Activated CD8-positive, alpha-beta T cell treated with anti-CD3 and anti-CD28 coated beads for 36 hours (primary cell): ENCODE results near the gene PGBD2. TPM values are rescaled to one million over a fixed set of nuclear protein-coding genes. Genes with fewer than 3 reads are reported as not detected.
A peak's percentile ranks its signal among the peaks of the same experiment; 100 is the strongest.

Experiments
- ATAC-seq: fragments of 200-7000 bp; cut with Tn5 transposase; one replicate; pipeline ENCODE4 v1.10.0; 2021; ENCODE audit warnings: mild to moderate bottlenecking, moderate library complexity
- CTCF ChIA-PET: fragments of 350-600 bp; sonication (Branson Sonifier 250); formaldehyde crosslinking; loops from one replicate; lab custom pipeline; 2021; ENCODE audit warnings: antibody characterized with exemption; lab: Charles Lee
- POLR2A ChIA-PET: fragments of 350-600 bp; sonication (Branson Sonifier 250); formaldehyde crosslinking; loops from one replicate; lab custom pipeline; 2021; ENCODE audit warnings: antibody characterized with exemption; lab: Charles Lee
- DNase-seq: peaks from one replicate; pipeline ENCODE4 v3.0.0-alpha.2; 2020
- H3K27ac Mint-ChIP-seq: one replicate; pipeline ENCODE4 v1.8.0; 2021; ENCODE audit warnings: mild to moderate bottlenecking, mixed read lengths
- H3K27me3 Mint-ChIP-seq: one replicate; pipeline ENCODE4 v1.8.0; 2021; ENCODE audit warnings: mixed read lengths
- H3K36me3 Mint-ChIP-seq: one replicate; pipeline ENCODE4 v1.8.0; 2021; ENCODE audit warnings: low read depth, mixed read lengths
- H3K4me1 Mint-ChIP-seq: one replicate; pipeline ENCODE4 v1.8.0; 2021; ENCODE audit warnings: low read depth, mixed read lengths
- H3K4me3 Mint-ChIP-seq: one replicate; pipeline ENCODE4 v1.8.0; 2021; ENCODE audit warnings: mild to moderate bottlenecking, moderate library complexity, mixed read lengths
- H3K9me3 Mint-ChIP-seq: one replicate; pipeline ENCODE4 v1.8.0; 2021; ENCODE audit warnings: mixed read lengths
- intact Hi-C: fragments of 100-400 bp; cut with micrococcal nuclease; formaldehyde crosslinking; loops from one replicate; pipeline ENCODE4 v1.10.0; 2022
- total RNA-seq, 2 experiments: library from RNA; stranded (reverse); gene quantifications; one replicate each; pipeline ENCODE4 v1.2.3, GENCODE V29; 2021
- TF ChIP-seq, protein P1 (sequence below): fragments of 200-600 bp; IDR thresholded peaks from one replicate; pipeline ENCODE4 v1.8.0; 2022; ENCODE audit warnings: antibody characterized with exemption, mild to moderate bottlenecking

PGBD2 gene
- total RNA-seq, 2 experiments from 2014 or later: 3.2 to 3.4 TPM

DNA sequence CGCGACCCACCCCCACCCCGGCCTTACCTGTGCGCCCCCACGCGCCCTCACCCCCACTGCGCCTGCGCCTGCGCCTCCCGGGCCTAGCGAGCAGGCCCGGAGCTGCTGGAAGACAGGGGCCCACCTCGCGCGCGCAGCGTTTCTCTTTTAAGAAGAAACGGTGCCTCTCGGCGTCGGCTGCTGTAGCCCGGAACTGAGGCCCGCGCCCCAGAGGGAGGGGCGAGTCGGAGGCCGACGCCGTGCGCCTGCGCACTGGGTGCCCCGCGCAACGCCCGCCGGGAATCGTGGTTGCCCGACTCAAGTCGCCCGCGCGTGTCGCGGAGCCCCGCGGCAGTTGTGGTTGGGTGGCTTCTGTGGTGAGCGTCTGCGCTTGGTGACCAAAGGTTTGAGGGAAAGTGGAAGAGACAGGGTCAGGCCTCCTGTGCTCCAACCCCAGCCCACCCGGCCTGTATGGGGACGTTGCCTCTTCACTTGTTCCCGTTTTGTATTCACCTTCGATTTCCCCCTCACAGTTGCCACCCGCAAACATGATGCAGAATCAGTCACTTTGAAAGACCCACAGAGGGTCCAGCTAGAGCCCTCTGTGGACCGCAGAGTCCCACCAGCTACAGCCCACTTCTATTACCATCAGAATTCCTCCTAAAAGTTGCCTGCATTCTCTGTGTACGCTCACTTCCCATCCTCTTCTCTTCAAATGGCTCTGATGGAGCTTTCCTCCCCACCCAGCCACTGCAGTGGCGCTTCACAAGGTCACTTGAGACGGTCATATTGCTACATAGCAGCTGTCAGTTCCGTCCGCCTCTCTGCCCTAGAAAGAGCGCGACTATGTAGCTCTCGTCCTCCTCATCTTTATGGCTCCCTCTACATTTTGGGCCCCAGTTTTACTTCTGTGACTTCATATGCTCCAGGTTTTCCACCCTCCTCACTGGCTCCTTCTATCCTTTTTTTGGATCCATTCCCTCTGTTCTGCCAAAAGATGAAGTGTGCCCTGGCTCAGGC is 46.8 kb upstream of the PGBD2 start, which contains the start of gene ZNF692:
Gene ZNF692 (minus strand): TSS at position 195 of the 999 bp plus-strand sequence. CDS start 776 bp downstream, outside the sequence.
- Mint-ChIP-seq H3K4me3 (peak within 1 kb of the TSS; percentile 88), H3K27me3 (no peaks in the 10 kb centered on the region), H3K9me3 (no peaks in the 10 kb centered on the region), H3K4me1 (peaks cover 37% of the 10 kb centered on the region), H3K27ac (peak within 1 kb of the TSS; percentile 95), H3K36me3 (peaks cover 27% of the 10 kb centered on the region)
- ChIA-PET CTCF (interaction anchor here (1.0 to 3.5 kb wide), 10 partner anchors 14 to 50 kb away, joined by 3 to 26 read pairs (median 10); partner anchors contain the start of genes SH3BP5L and ZNF672), POLR2A (interaction anchor here (0.6 to 3.9 kb wide), 11 partner anchors 10 to 53 kb away, joined by 3 to 43 read pairs (median 5); partner anchors contain the start of genes SH3BP5L and ZNF672)
- peak; percentile 99 for DNase-seq
- ATAC-seq: peak; percentile 86
- TF ChIP-seq, protein P1, sequence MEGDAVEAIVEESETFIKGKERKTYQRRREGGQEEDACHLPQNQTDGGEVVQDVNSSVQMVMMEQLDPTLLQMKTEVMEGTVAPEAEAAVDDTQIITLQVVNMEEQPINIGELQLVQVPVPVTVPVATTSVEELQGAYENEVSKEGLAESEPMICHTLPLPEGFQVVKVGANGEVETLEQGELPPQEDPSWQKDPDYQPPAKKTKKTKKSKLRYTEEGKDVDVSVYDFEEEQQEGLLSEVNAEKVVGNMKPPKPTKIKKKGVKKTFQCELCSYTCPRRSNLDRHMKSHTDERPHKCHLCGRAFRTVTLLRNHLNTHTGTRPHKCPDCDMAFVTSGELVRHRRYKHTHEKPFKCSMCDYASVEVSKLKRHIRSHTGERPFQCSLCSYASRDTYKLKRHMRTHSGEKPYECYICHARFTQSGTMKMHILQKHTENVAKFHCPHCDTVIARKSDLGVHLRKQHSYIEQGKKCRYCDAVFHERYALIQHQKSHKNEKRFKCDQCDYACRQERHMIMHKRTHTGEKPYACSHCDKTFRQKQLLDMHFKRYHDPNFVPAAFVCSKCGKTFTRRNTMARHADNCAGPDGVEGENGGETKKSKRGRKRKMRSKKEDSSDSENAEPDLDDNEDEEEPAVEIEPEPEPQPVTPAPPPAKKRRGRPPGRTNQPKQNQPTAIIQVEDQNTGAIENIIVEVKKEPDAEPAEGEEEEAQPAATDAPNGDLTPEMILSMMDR: no peak
- intact Hi-C loops: loop anchor here (1.0 kb wide), 1 partner anchor 20 kb away; no protein-coding TSS in a partner anchor

DNA sequence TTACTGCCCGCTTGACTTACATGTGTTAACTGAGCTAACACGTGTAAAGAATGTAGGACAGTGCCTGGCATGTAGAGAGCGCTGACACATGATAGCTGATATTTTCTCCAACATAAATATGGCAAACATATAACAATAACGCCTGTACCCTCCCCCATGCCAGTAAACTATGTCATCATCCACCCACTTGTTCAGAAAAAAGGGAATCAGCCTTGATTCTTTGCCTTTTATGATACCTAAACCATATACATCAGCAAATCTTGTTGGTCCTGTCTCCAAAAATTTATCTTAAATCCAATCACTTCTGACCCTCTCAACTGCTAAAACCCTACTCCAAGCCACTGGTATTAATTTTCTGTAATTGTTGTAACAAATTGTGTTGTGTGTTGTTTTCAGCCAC is 46.0 kb upstream of the PGBD2 start:
- TF ChIP-seq, protein P1: no peak
- CTCF ChIA-PET: interaction anchor here (1.3 to 3.5 kb wide), 5 partner anchors 13 to 47 kb away, joined by 4 to 26 read pairs (median 16); partner anchors contain the start of genes SH3BP5L and ZNF672
- H3K4me3 Mint-ChIP-seq: peak overlapping the region; percentile 88
- peaks cover 20% of the 10 kb centered on the region for H3K36me3 Mint-ChIP-seq
- ATAC-seq (no peak), DNase-seq (no peak)
- peaks cover 40% of the 10 kb centered on the region for H3K4me1 Mint-ChIP-seq
- H3K27me3 Mint-ChIP-seq: no peaks in the 10 kb centered on the region
- intact Hi-C loops: no loop called here
- peak overlapping the region; percentile 95 for H3K27ac Mint-ChIP-seq
- no peaks in the 10 kb centered on the region for H3K9me3 Mint-ChIP-seq
- POLR2A ChIA-PET: interaction anchor here (0.6 to 3.9 kb wide), 5 partner anchors 10 to 53 kb away, joined by 3 to 43 read pairs (median 7); partner anchors contain the start of gene ZNF672

DNA sequence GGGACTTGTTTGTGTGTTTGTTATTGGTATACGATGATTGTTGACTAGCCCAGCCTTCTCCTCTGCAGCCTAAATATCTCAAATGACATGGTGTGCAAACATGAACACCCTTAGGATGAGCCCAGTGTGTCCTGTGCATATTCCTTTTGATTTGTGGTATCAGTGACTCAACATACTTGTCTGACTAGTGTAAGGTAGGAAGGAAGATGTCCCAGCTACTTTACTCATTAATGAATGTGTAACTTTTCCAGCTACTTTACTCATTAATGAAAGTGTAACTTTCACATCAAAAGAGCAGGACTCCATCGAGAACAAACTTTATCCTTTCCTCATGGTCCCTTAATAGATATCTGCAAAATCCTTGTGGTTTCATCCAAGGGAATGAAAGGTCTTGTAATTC is 44.4 kb upstream of the PGBD2 start:
- CTCF ChIA-PET: interaction anchor here (1.0 to 1.8 kb wide), 4 partner anchors 11 to 35 kb away, joined by 4 to 6 read pairs (median 4); partner anchors contain the start of genes SH3BP5L and ZNF672
- POLR2A ChIA-PET: interaction anchor here (1.7 kb wide), 1 partner anchor 24 kb away, joined by 6 read pairs; the partner anchor contains the start of gene ZNF672
- peaks cover 40% of the 10 kb centered on the region for H3K4me1 Mint-ChIP-seq
- no peaks in the 10 kb centered on the region for H3K9me3 Mint-ChIP-seq
- no peak overlapping the region for H3K27ac Mint-ChIP-seq
- H3K36me3 Mint-ChIP-seq: peaks cover 6% of the 10 kb centered on the region
- TF ChIP-seq, protein P1: no peak
- intact Hi-C loops: no loop called here
- no peak for ATAC-seq
- H3K4me3 Mint-ChIP-seq: no peak overlapping the region
- DNase-seq: no peak
- H3K27me3 Mint-ChIP-seq: no peaks in the 10 kb centered on the region

DNA sequence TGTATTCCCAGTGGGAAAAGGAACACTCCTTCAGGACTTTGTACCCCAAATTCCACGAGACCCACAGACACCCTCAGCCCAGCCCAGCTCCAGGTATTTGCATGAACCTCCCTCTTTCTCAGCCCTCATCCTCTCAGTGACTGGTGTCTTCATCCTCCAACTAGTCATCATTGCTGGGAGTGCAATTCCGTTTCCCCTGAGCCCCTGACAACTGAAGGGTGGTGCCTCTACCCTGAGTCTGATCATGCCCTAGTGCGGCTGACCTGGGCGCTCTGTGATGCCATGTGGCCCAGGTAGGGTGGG is 43.4 kb upstream of the PGBD2 start:
- Mint-ChIP-seq H3K27ac (peak overlapping the region; percentile 80), H3K4me3 (peak overlapping the region; percentile 84), H3K36me3 (peaks cover under 1% of the 10 kb centered on the region), H3K9me3 (no peaks in the 10 kb centered on the region), H3K4me1 (peaks cover 33% of the 10 kb centered on the region), H3K27me3 (no peaks in the 10 kb centered on the region)
- TF ChIP-seq, protein P1: no peak
- POLR2A ChIA-PET: interaction anchor here (1.0 to 1.7 kb wide), 3 partner anchors 25 to 37 kb away, joined by 3 to 6 read pairs (median 3); partner anchors contain the start of genes SH3BP5L and ZNF672
- intact Hi-C loops: no loop called here
- CTCF ChIA-PET: interaction anchor here (1.8 kb wide), 1 partner anchor 10 kb away, joined by 6 read pairs; no protein-coding TSS in a partner anchor
- ATAC-seq (peak; percentile 29), DNase-seq (no peak)
